Gastrocnemius medialis (tissue), 4 donors: ENCODE results near the gene NRL.

Experiments
- CTCF ChIP-seq, 5 experiments: fragments of 450-650 bp in 3 of 5; fragments of 200-600 bp in 2 of 5; sonication (generic) in 2 of 5; IDR thresholded peaks in 4 of 5; conservative IDR thresholded peaks in 1 of 5; 1 replicate in 4 of 5; 2 replicates in 1 of 5; pipeline ENCODE4 v1.5.1; 2016 to 2019; ENCODE audit warnings: antibody characterized with exemption in 5 of 5, mild to moderate bottlenecking in 3 of 5, moderate library complexity in 3 of 5
- POLR2A ChIP-seq, 2 donors: fragments of 450-650 bp; IDR thresholded peaks; one replicate each; pipeline ENCODE4 v1.6.1; 2017; ENCODE audit warnings: antibody characterized with exemption in 2 of 2, mild to moderate bottlenecking in 2 of 2, moderate library complexity in 2 of 2

- TF ChIP-seq CTCF (IDR thresholded peaks at IDR 0.05 in 4 of 5, conservative IDR thresholded peaks at IDR 0.05 in 1 of 5): no peak
- TF ChIP-seq POLR2A (IDR thresholded peaks at IDR 0.05): no peak
These were observed 48.1 kb downstream of the NRL start for GRCh38 chr14:24066496-24067132.
